Tibial artery (tissue), 4 donors: ENCODE measurements around the gene SLC38A1.
A peak's percentile ranks its signal among the peaks of the same experiment; 100 is the strongest.

ENCODE experiments used
- DNase-seq, 2 donors: peaks; one replicate each; pipeline ENCODE4 v3.0.0-alpha.2; 2019
- H3K27ac ChIP-seq, 2 donors: fragments of 200-600 bp; sonication (generic) in 1 of 2; 1 replicate in 1 of 2; 2 replicates in 1 of 2; pipeline ENCODE4 v1.5.1; 2018 to 2019; ENCODE audit warnings: mild to moderate bottlenecking in 1 of 2
- H3K27me3 ChIP-seq, 2 donors: fragments of 200-600 bp; sonication (generic) in 1 of 2; one replicate each; pipeline versions ENCODE4 v1.5.1 to v1.6.0; 2016 to 2019
- H3K36me3 ChIP-seq, 3 donors: fragments of 200-600 bp; sonication (generic) in 2 of 3; one replicate each; pipeline ENCODE4 v1.5.1; 2016 to 2019; ENCODE audit warnings: mild to moderate bottlenecking in 2 of 3
- H3K4me1 ChIP-seq, 4 donors: fragments of 200-600 bp; sonication (generic) in 2 of 4; 1 replicate in 3 of 4; 2 replicates in 1 of 4; pipeline ENCODE4 v1.5.1; 2016 to 2019
- H3K4me3 ChIP-seq, 2 donors: fragments of 200-600 bp; sonication (generic) in 1 of 2; 1 replicate in 1 of 2; 2 replicates in 1 of 2; pipeline ENCODE4 v1.5.1; 2018 to 2019; ENCODE audit warnings: mild to moderate bottlenecking in 2 of 2
- H3K9me3 ChIP-seq, 3 donors: fragments of 200-600 bp; sonication (generic) in 1 of 3; one replicate each; pipeline ENCODE4 v1.5.1; 2016 to 2019
- intact Hi-C: fragments of 100-400 bp; cut with DNase I; formaldehyde crosslinking; loops from one replicate; pipeline ENCODE4 v1.15.0; 2023; ENCODE audit warnings: low total_unique reads
- TF ChIP-seq, protein P1 (sequence below), 2 experiments: fragments of 200-600 bp in 1 of 2; fragments of 450-650 bp in 1 of 2; IDR thresholded peaks; one replicate each; pipeline ENCODE4 v1.5.1; 2017 to 2019; ENCODE audit warnings: antibody characterized with exemption in 2 of 2, mild to moderate bottlenecking in 1 of 2, moderate library complexity in 1 of 2

The SLC38A1 gene

GRCh38 chr12:46217541-46218321, 51.1 kb downstream of the SLC38A1 start:
- intact Hi-C loops: no loop called here
- Histone ChIP-seq H3K27me3 (no peaks in the 10 kb centered on the region), H3K27ac (peak overlapping the region in 1 of 2 donors; percentile 5), H3K4me3 (no peak overlapping the region), H3K9me3 (no peaks in the 10 kb centered on the region), H3K4me1 (peaks cover 0 to 77% (median 33%) of the 10 kb centered on the region in 4 donors), H3K36me3 (no peaks in the 10 kb centered on the region)
- TF ChIP-seq, protein P1, sequence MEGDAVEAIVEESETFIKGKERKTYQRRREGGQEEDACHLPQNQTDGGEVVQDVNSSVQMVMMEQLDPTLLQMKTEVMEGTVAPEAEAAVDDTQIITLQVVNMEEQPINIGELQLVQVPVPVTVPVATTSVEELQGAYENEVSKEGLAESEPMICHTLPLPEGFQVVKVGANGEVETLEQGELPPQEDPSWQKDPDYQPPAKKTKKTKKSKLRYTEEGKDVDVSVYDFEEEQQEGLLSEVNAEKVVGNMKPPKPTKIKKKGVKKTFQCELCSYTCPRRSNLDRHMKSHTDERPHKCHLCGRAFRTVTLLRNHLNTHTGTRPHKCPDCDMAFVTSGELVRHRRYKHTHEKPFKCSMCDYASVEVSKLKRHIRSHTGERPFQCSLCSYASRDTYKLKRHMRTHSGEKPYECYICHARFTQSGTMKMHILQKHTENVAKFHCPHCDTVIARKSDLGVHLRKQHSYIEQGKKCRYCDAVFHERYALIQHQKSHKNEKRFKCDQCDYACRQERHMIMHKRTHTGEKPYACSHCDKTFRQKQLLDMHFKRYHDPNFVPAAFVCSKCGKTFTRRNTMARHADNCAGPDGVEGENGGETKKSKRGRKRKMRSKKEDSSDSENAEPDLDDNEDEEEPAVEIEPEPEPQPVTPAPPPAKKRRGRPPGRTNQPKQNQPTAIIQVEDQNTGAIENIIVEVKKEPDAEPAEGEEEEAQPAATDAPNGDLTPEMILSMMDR (IDR thresholded peaks at IDR 0.05): no peak
- DNase-seq: peak in 1 of 2 donors; percentile 39

DNA sequence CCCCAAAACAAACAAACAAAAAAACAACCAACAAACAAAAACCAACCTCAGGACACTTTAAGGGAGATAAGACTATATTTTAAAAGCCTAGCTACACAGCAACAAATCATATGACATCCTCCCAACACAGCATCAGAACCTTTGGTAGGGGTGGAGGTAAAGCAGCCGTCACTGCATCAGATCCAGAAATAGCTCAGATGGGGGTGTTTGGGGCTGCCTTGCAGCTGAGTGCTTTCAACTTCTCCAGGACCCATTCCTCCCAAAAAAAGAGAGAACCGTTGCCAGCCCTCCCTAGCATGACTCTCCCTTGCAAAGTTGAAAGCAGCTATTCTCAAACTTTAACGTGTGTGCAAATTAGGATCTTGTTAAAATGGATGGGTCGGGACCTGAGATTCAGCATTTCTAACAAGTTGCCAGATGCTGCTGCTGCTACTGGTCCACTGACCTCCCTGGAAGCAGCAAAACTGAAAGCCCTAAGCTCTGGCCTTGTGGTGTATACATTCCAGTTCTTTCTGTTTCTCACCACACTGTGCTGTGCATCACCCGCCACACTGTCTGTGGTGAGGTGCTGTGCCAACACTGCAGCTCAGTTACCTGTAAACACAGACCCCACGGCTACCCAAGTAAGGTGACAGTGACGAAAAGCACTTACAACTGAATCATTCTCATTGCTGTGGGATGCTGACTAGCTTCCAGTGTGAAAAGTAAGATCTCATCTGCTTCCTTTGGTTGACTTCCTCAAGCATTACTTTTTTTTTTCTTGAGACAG, 54.0 kb downstream of the SLC38A1 start:
- H3K36me3 ChIP-seq: no peaks in the 10 kb centered on the region
- H3K27me3 ChIP-seq: no peaks in the 10 kb centered on the region
- TF ChIP-seq, protein P1 (IDR thresholded peaks at IDR 0.05): no peak
- peaks cover 0 to 52% (median 27%) of the 10 kb centered on the region in 4 donors for H3K4me1 ChIP-seq
- no peak overlapping the region for H3K4me3 ChIP-seq
- no peaks in the 10 kb centered on the region for H3K9me3 ChIP-seq
- intact Hi-C loops: no loop called here
- H3K27ac ChIP-seq: peak overlapping the region in 1 of 2 donors; percentile 4
- DNase-seq: no peak

- H3K4me3 ChIP-seq: no peak overlapping the region
- H3K4me1 ChIP-seq: peaks cover 0 to 56% (median 29%) of the 10 kb centered on the region in 4 donors
- no peaks in the 10 kb centered on the region for H3K27me3 ChIP-seq
- no peak overlapping the region for H3K27ac ChIP-seq
- DNase-seq: no peak
- TF ChIP-seq, protein P1 (IDR thresholded peaks at IDR 0.05): no peak
- peaks cover 0 to 2% (median 0%) of the 10 kb centered on the region in 3 donors for H3K36me3 ChIP-seq
- H3K9me3 ChIP-seq: no peaks in the 10 kb centered on the region
- intact Hi-C loops: no loop called here
Observed at GRCh38 chr12:46212108-46212982, 56.5 kb downstream of the SLC38A1 start.

GRCh38 chr12:46210873-46211439, 57.9 kb downstream of the SLC38A1 start:
- Histone ChIP-seq H3K4me1 (peaks cover 0 to 51% (median 26%) of the 10 kb centered on the region in 4 donors), H3K36me3 (peaks cover 0 to 12% (median 5%) of the 10 kb centered on the region in 3 donors), H3K27ac (peak overlapping the region in 1 of 2 donors; percentile 27), H3K27me3 (no peaks in the 10 kb centered on the region), H3K4me3 (no peak overlapping the region), H3K9me3 (no peaks in the 10 kb centered on the region)
- intact Hi-C loops: no loop called here
- DNase-seq: no peak
- TF ChIP-seq, protein P1 (IDR thresholded peaks at IDR 0.05): no peak
